Measurements from ENCODE around the gene TPK1. TPM values are rescaled to one million over a fixed set of nuclear protein-coding genes. Genes with fewer than 3 reads are reported as not detected.

Gene TPK1
- total RNA-seq, 1 donor from 2014 or later: 11.5 TPM

GRCh38 chr7:144484445-144484844 lies 351.4 kb downstream of the TPK1 start:
- Mint-ChIP-seq H3K36me3 (ENCODE audit: low read depth) (no peaks in the 10 kb centered on the region), H3K4me3 (no peak overlapping the region), H3K4me1 (ENCODE audit: low read depth) (no peaks in the 10 kb centered on the region), H3K27ac (no peak overlapping the region), H3K27me3 (ENCODE audit: insufficient read depth) (no peaks in the 10 kb centered on the region), H3K9me3 (no peaks in the 10 kb centered on the region)
- intact Hi-C loops (cut with micrococcal nuclease): no loop called here
- no peak for DNase-seq (ENCODE audit: low spot score)

DNA sequence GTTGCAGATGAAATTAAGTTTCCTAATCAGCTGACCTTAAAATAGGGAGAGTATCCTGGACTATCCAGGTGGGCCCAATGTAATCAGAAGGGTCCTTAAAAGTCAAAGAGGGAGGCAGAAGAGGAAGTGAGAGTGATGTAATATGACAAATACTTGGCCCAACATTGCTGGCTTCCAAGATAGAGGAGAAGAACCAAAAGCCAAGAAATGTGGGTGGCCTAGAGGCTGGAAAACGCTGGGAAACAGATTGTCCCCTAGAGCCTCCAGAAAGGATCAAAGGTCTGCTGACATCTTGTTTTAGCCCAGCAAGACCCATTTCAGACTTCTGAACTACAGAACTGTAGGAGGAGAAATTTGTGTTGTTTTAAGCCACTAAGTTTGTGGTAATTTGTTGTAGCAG lies 352.7 kb downstream of the TPK1 start:
- no peaks in the 10 kb centered on the region for H3K4me1 Mint-ChIP-seq (ENCODE audit: low read depth)
- no peak overlapping the region for H3K27ac Mint-ChIP-seq
- H3K9me3 Mint-ChIP-seq: no peaks in the 10 kb centered on the region
- no peak overlapping the region for H3K4me3 Mint-ChIP-seq
- H3K36me3 Mint-ChIP-seq (ENCODE audit: low read depth): no peaks in the 10 kb centered on the region
- intact Hi-C loops (cut with micrococcal nuclease): no loop called here
- no peaks in the 10 kb centered on the region for H3K27me3 Mint-ChIP-seq (ENCODE audit: insufficient read depth)
- DNase-seq (ENCODE audit: low spot score): no peak

GRCh38 chr7:144481833-144482232 lies 354.0 kb downstream of the TPK1 start:
- Mint-ChIP-seq H3K9me3 (no peaks in the 10 kb centered on the region), H3K27ac (no peak overlapping the region), H3K4me3 (no peak overlapping the region), H3K4me1 (ENCODE audit: low read depth) (no peaks in the 10 kb centered on the region), H3K36me3 (ENCODE audit: low read depth) (no peaks in the 10 kb centered on the region), H3K27me3 (ENCODE audit: insufficient read depth) (no peaks in the 10 kb centered on the region)
- no peak for DNase-seq (ENCODE audit: low spot score)
- intact Hi-C loops (cut with micrococcal nuclease): no loop called here

- intact Hi-C loops (cut with micrococcal nuclease): no loop called here
- Mint-ChIP-seq H3K9me3 (no peaks in the 10 kb centered on the region), H3K36me3 (ENCODE audit: low read depth) (no peaks in the 10 kb centered on the region), H3K27ac (no peak overlapping the region), H3K4me3 (no peak overlapping the region), H3K4me1 (ENCODE audit: low read depth) (no peaks in the 10 kb centered on the region), H3K27me3 (ENCODE audit: insufficient read depth) (no peaks in the 10 kb centered on the region)
- no peak for DNase-seq (ENCODE audit: low spot score)
Measured at GRCh38 chr7:144477348-144477747, 358.5 kb downstream of the TPK1 start.

DNA sequence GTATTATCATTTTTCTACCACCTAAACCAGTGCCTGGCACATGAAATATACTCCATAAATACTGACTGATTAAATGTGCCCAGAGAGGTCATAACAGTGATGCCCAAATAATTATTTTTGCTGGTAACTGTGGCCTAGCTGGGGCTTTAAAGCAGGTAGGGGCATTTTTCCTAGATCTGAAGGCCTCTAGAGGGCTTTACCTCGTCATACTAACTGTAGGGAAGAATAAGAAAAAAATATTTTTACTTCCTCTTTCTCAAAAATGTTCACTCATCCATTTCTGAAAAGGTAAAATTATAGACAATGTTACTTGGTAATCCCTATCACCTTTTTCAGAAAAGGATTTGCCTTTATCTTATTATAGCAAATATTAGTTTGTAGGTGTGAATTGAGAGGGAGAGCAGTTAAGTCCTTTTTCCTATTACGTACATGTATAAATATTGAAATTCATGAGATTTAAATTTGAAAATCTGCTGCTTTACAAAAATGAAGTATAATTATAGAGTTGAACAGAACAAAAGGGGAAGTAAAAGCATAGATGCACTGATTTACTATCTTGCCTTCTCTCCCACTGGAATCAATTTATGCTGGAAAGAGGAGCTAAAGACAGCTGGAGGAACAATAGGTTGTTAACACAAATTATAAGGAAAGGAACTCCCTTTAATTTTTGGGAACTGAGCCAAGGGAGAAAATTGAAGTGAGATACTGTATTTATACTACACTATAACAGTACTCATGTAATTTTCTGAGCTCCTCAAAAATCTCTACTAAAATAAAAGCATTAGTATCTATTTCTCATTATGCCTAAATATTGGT lies 360.8 kb downstream of the TPK1 start:
- Mint-ChIP-seq H3K4me3 (no peak overlapping the region), H3K27ac (no peak overlapping the region), H3K27me3 (ENCODE audit: insufficient read depth) (no peaks in the 10 kb centered on the region), H3K9me3 (no peaks in the 10 kb centered on the region), H3K36me3 (ENCODE audit: low read depth) (no peaks in the 10 kb centered on the region), H3K4me1 (ENCODE audit: low read depth) (peaks cover 5% of the 10 kb centered on the region)
- intact Hi-C loops (cut with micrococcal nuclease): no loop called here
- DNase-seq (ENCODE audit: low spot score): no peak

- Mint-ChIP-seq H3K4me3 (no peak overlapping the region), H3K4me1 (ENCODE audit: low read depth) (peaks cover 5% of the 10 kb centered on the region), H3K27ac (no peak overlapping the region), H3K36me3 (ENCODE audit: low read depth) (no peaks in the 10 kb centered on the region), H3K27me3 (ENCODE audit: insufficient read depth) (no peaks in the 10 kb centered on the region), H3K9me3 (no peaks in the 10 kb centered on the region)
- DNase-seq (ENCODE audit: low spot score): no peak
- intact Hi-C loops (cut with micrococcal nuclease): no loop called here
Measured at GRCh38 chr7:144474363-144474762, 361.5 kb downstream of the TPK1 start.

DNA sequence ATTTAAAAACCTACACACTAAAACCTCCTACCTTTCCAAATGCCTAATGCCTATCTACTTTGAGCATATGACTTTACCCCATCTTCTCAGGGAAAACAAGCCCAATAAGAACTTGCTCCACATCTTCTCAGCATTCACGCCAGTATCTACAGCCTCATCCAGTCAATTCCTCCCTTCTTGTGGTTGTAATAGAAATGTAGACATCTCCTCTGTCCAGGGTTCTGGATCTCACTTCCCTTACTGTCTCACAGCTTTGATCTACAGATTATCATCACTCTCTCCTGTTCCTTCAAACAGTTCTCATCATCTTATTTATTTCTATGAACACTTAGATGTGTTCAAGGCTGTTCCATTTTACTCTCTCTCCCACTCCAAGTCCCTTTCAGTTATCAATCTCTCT lies 361.9 kb downstream of the TPK1 start:
- Mint-ChIP-seq H3K27me3 (ENCODE audit: insufficient read depth) (no peaks in the 10 kb centered on the region), H3K4me3 (no peak overlapping the region), H3K36me3 (ENCODE audit: low read depth) (no peaks in the 10 kb centered on the region), H3K4me1 (ENCODE audit: low read depth) (peaks cover 5% of the 10 kb centered on the region), H3K9me3 (no peaks in the 10 kb centered on the region), H3K27ac (no peak overlapping the region)
- intact Hi-C loops (cut with micrococcal nuclease): no loop called here
- no peak for DNase-seq (ENCODE audit: low spot score)

DNA sequence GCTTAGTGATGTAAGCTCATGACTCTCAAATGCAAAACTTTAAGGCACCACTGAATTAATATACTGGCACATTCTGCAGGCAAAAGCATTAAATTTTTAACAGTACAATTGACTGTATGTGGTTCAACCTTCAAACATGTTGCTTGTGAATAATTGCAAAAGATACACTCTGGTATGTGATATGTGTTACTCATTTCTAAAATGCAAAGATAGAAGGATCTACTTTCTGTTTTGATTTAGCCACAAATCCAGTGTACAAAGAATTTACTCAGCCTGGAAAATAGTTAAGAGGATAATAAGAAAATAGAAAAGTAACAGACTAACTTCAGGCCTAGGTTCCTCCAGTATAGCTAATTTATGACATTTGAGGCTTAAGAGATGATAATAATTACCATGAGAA lies 365.8 kb downstream of the TPK1 start:
- peaks cover 2% of the 10 kb centered on the region for H3K36me3 Mint-ChIP-seq (ENCODE audit: low read depth)
- H3K4me3 Mint-ChIP-seq: no peak overlapping the region
- intact Hi-C loops (cut with micrococcal nuclease): no loop called here
- no peak for DNase-seq (ENCODE audit: low spot score)
- peaks cover 5% of the 10 kb centered on the region for H3K4me1 Mint-ChIP-seq (ENCODE audit: low read depth)
- no peaks in the 10 kb centered on the region for H3K27me3 Mint-ChIP-seq (ENCODE audit: insufficient read depth)
- H3K27ac Mint-ChIP-seq: no peak overlapping the region
- H3K9me3 Mint-ChIP-seq: peaks cover 10% of the 10 kb centered on the region

DNA sequence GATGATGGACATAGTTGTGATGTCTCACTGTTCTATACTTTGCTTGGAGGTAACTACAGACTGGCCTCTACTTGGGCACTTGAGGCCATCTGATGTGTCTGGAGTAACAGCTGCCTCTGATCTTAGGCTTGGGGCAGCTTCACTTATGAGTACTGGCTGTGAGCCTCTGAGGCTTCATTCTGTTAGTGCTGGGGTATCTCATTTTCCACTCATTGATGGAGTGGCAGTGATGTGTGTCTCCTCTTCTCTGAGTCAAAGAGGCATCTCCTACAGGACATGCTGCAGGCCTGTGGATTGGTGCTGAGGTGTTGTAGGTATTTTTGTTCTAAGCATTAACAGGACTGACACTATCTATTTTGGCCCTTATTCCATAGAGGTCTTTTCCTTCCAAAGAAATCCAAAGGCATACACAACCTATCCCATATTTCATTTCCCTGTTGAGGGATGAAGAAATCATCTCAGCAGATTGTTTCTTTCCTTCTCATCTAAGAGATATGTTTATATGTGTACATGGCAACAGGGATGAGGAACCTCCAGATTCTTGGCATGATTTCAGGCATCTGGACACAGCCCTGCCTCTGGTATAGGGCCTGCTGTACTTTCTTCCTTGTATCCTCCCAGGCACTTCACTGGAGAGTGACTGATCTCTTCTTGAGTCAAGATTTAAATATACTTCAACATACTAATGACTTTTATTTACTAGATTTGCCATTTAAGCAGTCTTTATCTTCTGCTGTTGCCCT lies 366.7 kb downstream of the TPK1 start:
- peaks cover 2% of the 10 kb centered on the region for H3K36me3 Mint-ChIP-seq (ENCODE audit: low read depth)

DNA sequence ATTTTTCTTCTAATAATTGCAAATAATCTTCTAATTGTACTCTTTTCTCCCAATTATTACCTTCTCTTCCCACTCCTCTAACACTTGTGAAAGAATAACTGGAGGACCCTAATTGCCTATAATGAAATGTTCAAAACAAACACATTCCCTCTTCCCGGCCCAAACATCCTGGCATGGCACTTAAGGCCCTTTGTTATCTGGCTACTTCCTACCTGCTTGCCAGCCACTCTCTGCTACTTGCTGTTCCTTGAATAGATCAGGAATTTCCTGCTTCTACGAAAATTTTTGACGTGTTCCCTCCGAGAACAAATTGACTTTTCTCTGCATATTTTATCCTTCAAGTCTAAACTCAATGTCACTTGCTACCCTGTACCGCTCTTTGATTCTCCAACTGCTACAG lies 376.2 kb downstream of the TPK1 start:
- Mint-ChIP-seq H3K27me3 (ENCODE audit: insufficient read depth) (no peaks in the 10 kb centered on the region), H3K4me1 (ENCODE audit: low read depth) (no peaks in the 10 kb centered on the region), H3K27ac (no peak overlapping the region), H3K9me3 (peaks cover 35% of the 10 kb centered on the region), H3K36me3 (ENCODE audit: low read depth) (no peaks in the 10 kb centered on the region), H3K4me3 (no peak overlapping the region)
- intact Hi-C loops (cut with micrococcal nuclease): no loop called here
- DNase-seq (ENCODE audit: low spot score): no peak

More for the DNA sequence above, 366.7 kb downstream of the TPK1 start:
- intact Hi-C loops (cut with micrococcal nuclease): no loop called here
- Mint-ChIP-seq H3K4me1 (ENCODE audit: low read depth) (peaks cover 5% of the 10 kb centered on the region), H3K27ac (no peak overlapping the region), H3K9me3 (peaks cover 13% of the 10 kb centered on the region), H3K27me3 (ENCODE audit: insufficient read depth) (no peaks in the 10 kb centered on the region), H3K4me3 (no peak overlapping the region)
- no peak for DNase-seq (ENCODE audit: low spot score)

DNA sequence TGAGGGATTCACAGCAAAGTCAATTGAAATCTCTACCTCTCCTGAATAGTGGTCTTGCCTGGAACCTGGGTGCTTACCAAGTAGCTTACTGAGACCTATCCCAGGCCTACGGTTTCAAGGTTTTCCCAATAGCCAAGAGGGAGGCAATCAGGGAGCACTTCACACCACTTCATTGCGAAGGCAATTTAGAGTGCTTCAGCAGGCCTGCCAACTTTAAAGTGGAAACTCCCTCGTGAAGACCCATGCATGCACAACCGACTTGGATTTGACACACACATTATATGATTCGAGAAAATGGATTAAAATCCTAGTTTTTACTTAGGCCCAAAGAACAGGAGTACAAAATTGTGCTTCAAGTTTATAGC lies 380.8 kb downstream of the TPK1 start:
- Mint-ChIP-seq H3K4me3 (no peak overlapping the region), H3K27ac (no peak overlapping the region), H3K36me3 (ENCODE audit: low read depth) (no peaks in the 10 kb centered on the region), H3K27me3 (ENCODE audit: insufficient read depth) (no peaks in the 10 kb centered on the region), H3K9me3 (peaks cover 17% of the 10 kb centered on the region), H3K4me1 (ENCODE audit: low read depth) (no peaks in the 10 kb centered on the region)
- DNase-seq (ENCODE audit: low spot score): no peak
- intact Hi-C loops (cut with micrococcal nuclease): no loop called here

GRCh38 chr7:144454256-144455039 lies 381.4 kb downstream of the TPK1 start:
- Mint-ChIP-seq H3K4me1 (ENCODE audit: low read depth) (no peaks in the 10 kb centered on the region), H3K4me3 (no peak overlapping the region), H3K27ac (no peak overlapping the region), H3K27me3 (ENCODE audit: insufficient read depth) (no peaks in the 10 kb centered on the region), H3K9me3 (peaks cover 15% of the 10 kb centered on the region), H3K36me3 (ENCODE audit: low read depth) (no peaks in the 10 kb centered on the region)
- intact Hi-C loops (cut with micrococcal nuclease): no loop called here
- no peak for DNase-seq (ENCODE audit: low spot score)

DNA sequence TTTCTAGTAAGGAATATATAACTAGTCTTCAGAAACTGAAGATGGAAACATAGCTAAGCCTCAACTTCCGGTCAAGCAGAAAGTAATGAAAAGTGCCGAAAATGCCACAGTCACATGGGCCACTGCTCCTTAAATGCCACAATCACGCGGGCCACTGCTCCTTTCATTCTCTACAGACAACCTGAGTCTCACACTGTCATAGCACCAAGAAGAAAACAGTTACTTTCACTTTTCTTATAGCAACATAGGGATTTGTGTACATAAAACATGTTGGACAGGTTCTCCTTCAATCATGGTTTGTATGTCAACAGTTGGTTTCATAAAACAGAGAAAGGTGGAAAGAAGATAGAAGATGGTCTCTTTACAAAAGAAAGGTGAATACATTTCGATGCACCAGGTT lies 383.8 kb downstream of the TPK1 start:
- intact Hi-C loops (cut with micrococcal nuclease): no loop called here
- H3K27me3 Mint-ChIP-seq (ENCODE audit: insufficient read depth): no peaks in the 10 kb centered on the region
- peaks cover 15% of the 10 kb centered on the region for H3K9me3 Mint-ChIP-seq
- H3K36me3 Mint-ChIP-seq (ENCODE audit: low read depth): no peaks in the 10 kb centered on the region
- DNase-seq (ENCODE audit: low spot score): no peak
- no peaks in the 10 kb centered on the region for H3K4me1 Mint-ChIP-seq (ENCODE audit: low read depth)
- no peak overlapping the region for H3K27ac Mint-ChIP-seq
- H3K4me3 Mint-ChIP-seq: no peak overlapping the region
